K562 treated with DMSO at 1 percent for 48 hours (cell line): ENCODE data around the gene EFS. TPM values are rescaled to one million over a fixed set of nuclear protein-coding genes. Genes with fewer than 3 reads are reported as not detected.

Source experiments
- total RNA-seq: library from RNA; unstranded; fragments of 300-600 nt; gene quantifications from 2 replicates; pipeline ENCODE4 v1.2.3, GENCODE V29; 2022; ENCODE audit warnings: low replicate concordance; ENCODE audit errors: extremely low read depth

EFS gene, protein sequence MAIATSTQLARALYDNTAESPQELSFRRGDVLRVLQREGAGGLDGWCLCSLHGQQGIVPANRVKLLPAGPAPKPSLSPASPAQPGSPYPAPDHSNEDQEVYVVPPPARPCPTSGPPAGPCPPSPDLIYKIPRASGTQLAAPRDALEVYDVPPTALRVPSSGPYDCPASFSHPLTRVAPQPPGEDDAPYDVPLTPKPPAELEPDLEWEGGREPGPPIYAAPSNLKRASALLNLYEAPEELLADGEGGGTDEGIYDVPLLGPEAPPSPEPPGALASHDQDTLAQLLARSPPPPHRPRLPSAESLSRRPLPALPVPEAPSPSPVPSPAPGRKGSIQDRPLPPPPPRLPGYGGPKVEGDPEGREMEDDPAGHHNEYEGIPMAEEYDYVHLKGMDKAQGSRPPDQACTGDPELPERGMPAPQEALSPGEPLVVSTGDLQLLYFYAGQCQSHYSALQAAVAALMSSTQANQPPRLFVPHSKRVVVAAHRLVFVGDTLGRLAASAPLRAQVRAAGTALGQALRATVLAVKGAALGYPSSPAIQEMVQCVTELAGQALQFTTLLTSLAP
- not detected in 2 replicates for total RNA-seq

DNA sequence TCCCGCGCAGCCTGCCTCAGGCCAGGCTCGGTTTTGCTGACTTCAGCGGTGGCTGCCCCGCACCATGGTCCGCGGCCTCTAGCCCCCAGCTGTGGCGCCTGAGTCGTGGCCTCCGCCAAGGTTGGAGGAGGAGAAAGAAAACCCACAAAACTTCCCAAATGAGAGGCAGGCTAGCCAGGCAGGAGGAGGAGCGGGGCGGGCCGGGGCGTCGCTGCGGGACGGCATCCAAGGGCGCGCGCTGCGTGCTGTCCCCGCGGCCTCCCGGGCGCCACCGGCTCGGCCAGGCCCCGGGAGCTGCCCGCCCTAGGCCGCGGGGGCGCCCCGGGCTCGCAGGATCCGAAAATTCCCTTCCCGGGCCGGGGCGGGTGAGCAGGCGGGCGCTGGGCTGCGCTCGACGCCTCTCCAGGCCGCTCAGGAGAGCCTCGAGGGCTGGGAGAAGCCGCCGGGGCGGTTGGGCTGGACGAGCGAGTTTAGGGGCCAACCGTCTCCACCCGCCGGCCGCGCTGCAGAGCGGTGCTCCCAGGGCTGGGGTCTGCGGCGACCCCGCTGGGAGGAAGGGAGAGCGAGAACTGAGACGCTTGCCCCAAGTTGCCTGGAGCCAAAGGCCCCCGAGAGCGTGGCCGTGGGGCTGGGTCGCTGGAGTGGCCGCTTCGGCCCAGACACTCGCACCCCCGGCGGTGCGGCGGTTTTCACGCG, at the start of gene EFS:
TSS of gene EFS (minus strand) at position 137 of the 696 bp plus-strand sequence. CDS start 147 bp downstream, outside the sequence.

DNA sequence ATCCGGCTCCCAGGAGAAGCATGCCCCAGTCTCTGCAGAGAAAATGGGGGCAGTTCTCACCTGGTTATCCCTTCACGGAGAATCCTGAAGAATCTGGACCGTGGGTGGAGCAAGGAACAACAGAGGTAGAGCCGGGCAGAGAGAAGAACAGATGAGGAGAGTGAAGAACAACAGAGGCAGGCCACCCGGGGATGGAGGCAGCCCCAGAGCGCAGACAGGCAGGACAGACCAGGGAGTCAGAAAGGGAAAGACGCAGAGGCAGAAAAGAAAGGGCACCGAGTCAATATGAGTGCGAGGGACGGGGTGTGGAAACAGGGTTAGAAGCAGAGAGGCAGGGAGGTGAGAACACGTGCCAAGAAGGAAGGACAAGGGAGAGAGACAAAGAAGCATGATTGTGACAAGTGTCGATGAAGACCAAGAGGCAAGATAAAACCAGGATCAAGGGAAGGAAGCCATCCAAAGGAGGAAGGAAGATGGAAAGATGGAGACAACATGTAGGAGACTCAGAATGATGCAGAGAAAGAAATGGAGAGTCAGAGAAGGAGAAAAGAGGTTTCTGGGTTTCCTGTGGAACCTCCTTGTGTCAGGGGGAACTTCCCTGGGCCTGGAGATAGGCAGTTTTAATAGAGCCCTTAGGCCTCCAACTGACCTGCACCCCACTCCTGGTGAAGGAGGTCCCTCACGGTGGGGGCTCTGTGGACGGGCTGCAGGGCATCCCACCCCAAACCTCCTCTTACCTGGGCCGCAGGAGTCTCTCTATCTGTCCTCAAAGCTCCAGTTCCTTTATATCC, 42.7 kb upstream of the EFS start, which contains the start of gene MYH6:
TSS of gene MYH6 (minus strand) at position 758 of the 791 bp plus-strand sequence. CDS start 1,050 bp downstream, outside the sequence.

DNA sequence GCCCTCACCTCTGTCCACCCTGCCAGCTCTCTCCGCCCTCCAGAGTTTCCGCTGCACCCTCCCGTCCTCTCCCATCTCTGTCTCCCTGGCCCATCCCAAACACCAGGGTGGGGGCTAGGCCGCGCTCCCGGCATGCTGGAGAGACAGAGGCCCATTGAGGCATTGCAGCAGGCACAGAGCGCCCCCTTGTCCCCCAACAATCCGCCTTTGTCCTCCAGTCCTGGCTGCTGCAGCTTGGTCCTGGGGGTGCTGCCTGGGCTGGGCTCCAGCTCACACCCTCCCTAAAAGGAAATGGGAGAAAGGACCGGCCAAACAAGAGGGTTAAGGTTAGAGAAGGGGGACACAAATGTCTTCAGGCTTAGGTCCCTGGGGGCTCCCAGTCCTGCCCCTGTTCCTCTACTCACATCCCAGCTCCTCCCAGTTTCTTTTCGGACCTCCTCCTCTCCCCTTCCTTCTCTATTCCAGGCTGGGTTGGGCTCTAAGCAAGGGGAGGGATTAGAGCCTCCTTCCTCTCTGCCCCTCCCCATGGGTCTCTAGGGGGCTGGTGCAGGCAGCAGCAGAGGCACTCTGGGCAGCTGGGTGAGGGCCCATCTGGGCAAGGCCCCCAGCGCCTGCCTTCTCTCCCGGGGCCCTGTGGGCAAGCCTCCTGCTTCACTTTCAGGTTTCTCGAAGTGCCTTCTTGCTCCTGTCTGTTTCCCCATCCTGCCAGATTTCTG, 11.7 kb upstream of the EFS start, which contains the start of gene CMTM5:
TSS of gene CMTM5 (plus strand) at position 565 of the 716 bp plus-strand sequence. CDS start 206 bp downstream, outside the sequence.

DNA sequence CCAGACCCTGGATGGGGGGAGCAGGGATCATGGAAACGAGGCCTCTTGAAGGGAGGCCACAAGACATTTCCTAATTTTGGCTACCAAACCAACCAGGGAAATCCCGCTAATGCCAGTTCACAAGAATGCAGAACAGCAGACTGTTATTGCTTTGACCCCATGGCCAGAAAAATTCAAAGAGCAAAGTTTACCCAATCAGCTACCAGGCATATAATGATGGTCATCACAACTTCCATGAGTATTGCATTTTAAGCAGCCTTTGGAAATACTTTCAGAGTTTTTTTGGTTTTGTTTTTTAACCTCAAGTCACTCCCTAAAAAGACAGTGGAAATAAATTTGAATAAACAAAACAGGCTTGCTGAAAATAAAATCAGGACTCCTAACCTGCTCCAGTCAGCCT, 7.5 kb upstream of the EFS start, which contains the start of gene IL25:
TSS of gene IL25 (plus strand) at position 301 of the 400 bp plus-strand sequence.

DNA sequence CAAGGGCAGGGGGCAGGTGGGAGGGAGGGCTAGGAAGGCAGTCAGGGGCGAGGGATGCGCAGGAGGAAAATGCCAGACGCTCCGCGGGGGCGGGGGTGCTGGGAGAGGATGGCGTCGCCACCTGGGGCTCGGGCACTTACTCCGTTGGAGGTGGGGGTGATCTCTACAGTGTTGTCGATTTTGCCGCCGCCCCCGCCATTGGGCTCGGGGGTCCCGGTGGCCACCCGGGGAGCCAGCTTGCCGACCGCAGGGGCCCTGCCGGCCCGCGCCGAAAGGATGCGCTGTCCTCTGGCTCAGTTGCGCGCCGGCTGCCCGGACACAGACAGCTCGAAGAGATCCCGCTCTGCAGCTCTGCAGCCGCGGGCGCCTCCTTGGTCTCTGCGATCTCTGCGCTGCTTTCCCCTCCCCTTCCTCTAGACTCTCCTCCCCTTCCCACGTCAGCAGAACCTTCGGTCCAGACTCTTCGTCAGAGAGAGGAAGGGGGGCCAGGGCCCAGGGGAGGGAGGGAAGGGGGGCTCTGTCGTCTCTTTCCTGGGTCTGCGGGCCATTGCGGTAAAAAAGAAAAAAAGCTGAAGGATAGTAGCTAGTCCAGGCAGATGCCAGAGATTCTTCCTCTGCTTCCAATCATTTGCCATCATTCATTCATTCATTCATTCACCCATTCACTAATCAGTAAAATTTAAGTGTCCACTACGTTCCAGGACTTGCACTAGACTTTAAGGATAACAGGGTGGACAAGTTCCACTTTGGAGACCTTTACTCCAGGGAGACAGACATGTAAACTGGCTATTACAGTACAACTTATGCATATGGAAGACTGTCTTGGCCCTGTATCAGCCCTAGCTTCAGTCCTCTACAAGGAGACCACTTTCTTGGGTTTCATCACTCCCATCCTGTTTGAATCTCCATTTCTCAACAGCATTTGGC, 12.2 kb downstream of the EFS start, which contains the start of gene SLC22A17:
TSS of gene SLC22A17 (minus strand) at position 382 of the 927 bp plus-strand sequence.

DNA sequence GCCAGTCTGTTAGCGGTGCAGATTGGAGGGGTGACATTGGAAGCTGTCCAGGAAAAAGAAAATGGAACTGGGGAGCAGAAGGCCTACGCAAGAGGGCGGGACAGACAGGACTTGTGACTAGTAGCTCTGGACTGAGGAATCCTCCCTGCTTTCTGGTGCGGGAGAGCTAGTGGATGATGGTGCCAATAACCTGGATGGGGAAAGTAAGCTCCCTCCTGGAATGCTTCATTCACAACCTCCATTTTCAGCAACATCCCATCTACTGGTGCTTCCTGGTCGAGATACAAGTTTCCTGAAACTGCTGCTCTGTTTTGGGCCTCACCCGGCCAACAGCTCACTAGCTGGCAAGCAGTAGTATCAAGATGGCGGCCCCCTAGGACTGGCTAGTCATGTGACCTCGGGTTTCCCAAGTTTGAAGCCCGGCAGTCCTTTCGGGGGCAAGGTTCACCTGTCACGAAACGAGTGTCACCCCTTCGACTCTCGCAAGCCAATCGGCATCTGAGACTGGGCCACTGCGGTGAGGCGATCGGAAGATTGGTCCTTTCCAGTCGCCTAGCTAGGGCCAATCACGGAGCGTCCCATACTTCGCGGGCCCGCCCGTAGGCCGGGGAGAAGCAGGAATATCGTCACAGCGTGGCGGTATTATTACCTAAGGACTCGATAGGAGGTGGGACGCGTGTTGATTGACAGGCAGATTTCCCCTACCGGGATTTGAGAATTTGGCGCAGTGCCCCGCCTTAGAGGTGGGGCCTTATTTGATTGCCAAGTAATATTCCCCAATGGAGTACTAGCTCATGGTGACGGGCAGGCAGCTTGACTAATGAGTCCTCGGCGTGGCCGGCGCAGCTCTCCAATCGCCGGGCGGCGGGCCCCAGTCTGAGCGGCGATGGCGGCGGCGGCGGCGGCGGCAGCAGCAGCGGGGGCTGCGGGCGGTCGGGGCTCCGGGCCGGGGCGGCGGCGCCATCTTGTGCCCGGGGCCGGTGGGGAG, 44.1 kb downstream of the EFS start, which contains the start of gene PABPN1:
TSS of gene PABPN1 (plus strand) at position 874 of the 988 bp plus-strand sequence. CDS start at position 887, 13 bp downstream.

DNA sequence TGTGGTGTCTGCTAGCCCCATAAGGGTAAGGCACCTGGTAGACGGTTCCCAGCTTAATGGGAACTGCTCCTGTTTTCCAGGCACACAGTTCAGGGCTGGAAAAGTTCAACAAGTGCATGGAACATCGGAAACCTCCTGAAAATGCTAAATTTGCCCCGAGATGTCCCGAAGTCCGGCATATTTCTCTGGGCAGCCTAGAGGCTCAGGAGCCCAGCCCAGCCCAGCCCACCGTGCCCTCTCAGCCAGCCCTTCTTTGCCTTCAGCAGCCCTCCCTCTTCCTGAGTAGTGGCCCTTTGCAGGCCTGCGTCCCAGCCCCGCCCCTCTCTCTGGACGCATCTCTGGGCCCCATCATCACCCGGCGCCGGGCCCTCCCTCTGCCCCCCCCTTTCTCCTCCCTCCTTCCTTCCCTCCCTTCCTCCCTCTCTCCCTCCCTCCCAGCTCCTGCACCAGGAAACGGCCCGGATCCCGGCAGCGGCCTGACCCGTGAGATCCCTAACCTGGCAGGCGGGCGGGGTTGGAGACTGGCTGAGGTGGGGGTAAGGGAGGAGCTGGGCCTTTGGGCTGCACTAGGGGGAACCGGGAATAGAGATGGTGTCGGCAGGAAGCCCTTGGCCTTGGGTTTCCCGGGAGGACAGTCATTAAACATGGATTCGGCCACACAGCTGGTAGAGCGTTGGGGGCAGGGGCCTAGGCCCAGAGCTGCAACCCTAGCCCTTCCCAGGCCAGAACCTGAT, 58.4 kb downstream of the EFS start, which contains the start of gene BCL2L2:
TSS of gene BCL2L2 (plus strand) at position 422 of the 734 bp plus-strand sequence. CDS start 935 bp downstream, outside the sequence.

Other genes starting within 250 kb of the EFS start
- gene CEBPE, start 245.9 kb downstream of the EFS start, total RNA-seq: not detected in 2 replicates
- not detected in 2 replicates for gene SLC7A8, start 181.5 kb downstream of the EFS start, total RNA-seq
- gene RNF212B, start 127.2 kb downstream of the EFS start, total RNA-seq: not detected in 2 replicates
- not detected in 2 replicates for gene HOMEZ, start 79.0 kb downstream of the EFS start, total RNA-seq
- gene PPP1R3E, start 62.3 kb downstream of the EFS start, total RNA-seq: not detected in 2 replicates
- gene BCL2L2, start 58.3 kb downstream of the EFS start, total RNA-seq: not detected in 2 replicates
- not detected in 2 replicates for gene PABPN1, start 43.7 kb downstream of the EFS start, total RNA-seq
- gene SLC22A17, start 12.3 kb downstream of the EFS start, total RNA-seq: not detected in 2 replicates
- not detected in 2 replicates for gene IL25, start 7.6 kb upstream of the EFS start, total RNA-seq
- gene CMTM5, start 11.9 kb upstream of the EFS start, total RNA-seq: not detected in 2 replicates
- gene MYH6, start 43.1 kb upstream of the EFS start, total RNA-seq: not detected in 2 replicates
- not detected in 2 replicates for gene MYH7, start 70.5 kb upstream of the EFS start, total RNA-seq
- gene NGDN, start 104.5 kb upstream of the EFS start, total RNA-seq: not detected in 2 replicates
- gene ZFHX2, start 186.6 kb upstream of the EFS start, total RNA-seq: not detected in 2 replicates
- gene THTPA, start 191.1 kb upstream of the EFS start, total RNA-seq: not detected in 2 replicates
- gene AP1G2, start 202.6 kb upstream of the EFS start, total RNA-seq: not detected in 2 replicates
- not detected in 2 replicates for gene JPH4, start 213.6 kb upstream of the EFS start, total RNA-seq